Liver (tissue), 3 donors: ENCODE data around the gene LGI1.

Experiments used
- CTCF ChIP-seq: fragments of 150-350 bp; IDR thresholded peaks from 2 replicates; pipeline ENCODE4 v1.5.1; 2017; ENCODE audit warnings: improper control_type of control experiment, low read depth, low read length; ENCODE audit not compliant: missing input control
- EGR1 ChIP-seq, 2 donors: IDR thresholded peaks; 2 replicates each; pipeline ENCODE4 v1.6.1; 2016 to 2018; ENCODE audit warnings: antibody characterized with exemption in 2 of 2, low read depth in 2 of 2
- RAD21 ChIP-seq, 2 donors: IDR thresholded peaks; 2 replicates each; pipeline ENCODE4 v1.6.1; 2016; ENCODE audit warnings: antibody characterized with exemption in 2 of 2, mild to moderate bottlenecking in 2 of 2
- RXRA ChIP-seq, 2 donors: IDR thresholded peaks; 2 replicates each; pipeline ENCODE4 v1.6.1; 2017 to 2018; ENCODE audit warnings: antibody characterized with exemption in 2 of 2, mild to moderate bottlenecking in 1 of 2
- TAF1 ChIP-seq: conservative IDR thresholded peaks from 2 replicates; pipeline ENCODE4 v1.6.1; 2016; ENCODE audit warnings: antibody characterized with exemption, mild to moderate bottlenecking
- YY1 ChIP-seq: IDR thresholded peaks from 2 replicates; pipeline ENCODE4 v1.6.1; 2016; ENCODE audit warnings: antibody characterized with exemption, mild to moderate bottlenecking
- ZBTB33 ChIP-seq: IDR thresholded peaks from 2 replicates; pipeline ENCODE4 v1.6.1; 2016; ENCODE audit warnings: antibody characterized with exemption
- donor health status: healthy.
- donor health status: healthy.

DNA sequence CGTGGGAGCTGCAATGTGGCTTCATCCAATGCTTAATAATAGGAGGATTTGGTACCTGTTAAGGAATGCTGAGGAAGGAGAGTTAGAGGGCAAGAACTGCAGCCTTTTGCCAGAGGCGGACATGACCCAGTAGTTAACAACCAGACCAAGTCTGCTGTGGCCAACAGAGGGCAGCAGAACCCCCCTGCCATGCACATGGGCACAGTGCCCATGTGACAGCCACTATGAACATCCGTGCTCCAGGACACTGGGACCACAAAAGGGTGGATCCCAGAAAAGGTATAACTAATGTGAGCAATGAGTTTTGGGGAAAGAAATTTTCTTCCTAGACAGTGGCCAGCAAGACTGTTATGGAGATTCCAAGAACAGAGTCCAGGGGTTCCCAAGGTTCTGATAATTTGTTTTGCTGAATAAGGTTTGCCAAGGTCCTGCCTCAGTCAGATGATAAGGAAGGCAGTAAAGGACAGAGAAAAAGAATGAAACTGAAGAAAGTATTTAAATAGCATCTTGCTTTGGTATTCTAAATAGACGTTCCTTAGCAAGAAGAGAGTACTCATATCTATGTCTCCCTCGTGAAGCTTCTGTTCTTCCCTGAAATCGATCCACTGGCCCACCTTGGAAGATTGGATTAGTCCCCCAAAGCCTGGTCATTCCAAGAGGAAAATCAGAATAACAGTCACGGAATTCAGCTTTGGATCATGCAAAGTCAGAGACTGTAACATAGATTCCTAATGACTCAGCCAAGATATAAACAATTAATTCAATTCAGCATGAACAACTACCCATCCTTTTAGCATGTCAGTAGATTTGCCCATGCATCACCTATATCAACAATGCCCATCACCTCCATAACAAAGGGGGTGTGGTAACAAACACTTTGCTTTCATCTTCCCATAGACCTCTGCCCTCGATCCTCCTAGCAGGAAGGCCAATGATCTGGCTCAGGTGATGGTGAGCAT is 56.0 kb downstream of the LGI1 start:
- TF ChIP-seq CTCF (peak; percentile 70), EGR1 (IDR thresholded peaks at IDR 0.05; ENCODE audit: low read depth in 2 of 2) (no peak), RXRA (IDR thresholded peaks at IDR 0.05) (peak in 1 of 2 donors; percentile 30), ZBTB33 (no peak), RAD21 (IDR thresholded peaks at IDR 0.05) (peak; percentile 76 to 89), YY1 (no peak), TAF1 (no peak)
